Measurements from ENCODE around the gene NTPCR. TPM values are rescaled to one million over a fixed set of nuclear protein-coding genes. Genes with fewer than 3 reads are reported as not detected.
"Not testable (repeated sequence)": the region's sequence is repeated elsewhere in the genome, so short reads cannot be mapped to it uniquely, and the experiment has no call there.

NTPCR gene
- polyA plus RNA-seq (ENCODE audit: insufficient read length in 4 of 4), result 10 to 100 TPM; 47.5 to 77.7 (median 64.6) TPM

GRCh38 chr1:232950197-232951176 is at the start of gene NTPCR:
TSS of gene NTPCR (plus strand) at chr1:232950611. CDS start at chr1:232950711, 100 bp downstream.
- peak; percentile 85 to 91 (median 88) for DNase-seq (ENCODE audit: low read depth in 4 of 4, low spot score in 3 of 4)

GRCh38 chr1:232900818-232901217 is 49.6 kb upstream of the NTPCR start:
- no peak for DNase-seq (ENCODE audit: low read depth in 4 of 4, low spot score in 3 of 4)

- no peak for DNase-seq (ENCODE audit: low read depth in 4 of 4, low spot score in 3 of 4)
Observed at GRCh38 chr1:232901255-232901654, 49.2 kb upstream of the NTPCR start.

- DNase-seq (ENCODE audit: low read depth in 4 of 4, low spot score in 3 of 4), result no peak
Observed at GRCh38 chr1:232902774-232903350, 47.5 kb upstream of the NTPCR start.

GRCh38 chr1:232904131-232904530 is 46.3 kb upstream of the NTPCR start:
- no peak for DNase-seq (ENCODE audit: low read depth in 4 of 4, low spot score in 3 of 4)

GRCh38 chr1:232904566-232904965 is 45.8 kb upstream of the NTPCR start:
- DNase-seq (ENCODE audit: low read depth in 4 of 4, low spot score in 3 of 4), result no peak

GRCh38 chr1:232905331-232906034 is 44.9 kb upstream of the NTPCR start:
- DNase-seq (ENCODE audit: low read depth in 4 of 4, low spot score in 3 of 4), result no peak

GRCh38 chr1:232906441-232906840 is 44.0 kb upstream of the NTPCR start:
- DNase-seq (ENCODE audit: low read depth in 4 of 4, low spot score in 3 of 4), result no peak

- DNase-seq (ENCODE audit: low read depth in 4 of 4, low spot score in 3 of 4), result no peak
Observed at GRCh38 chr1:232908831-232909230, 41.6 kb upstream of the NTPCR start.

- DNase-seq (ENCODE audit: low read depth in 4 of 4, low spot score in 3 of 4), result no peak
Observed at GRCh38 chr1:232909752-232910151, 40.7 kb upstream of the NTPCR start.

GRCh38 chr1:232911027-232911599 is 39.3 kb upstream of the NTPCR start:
- DNase-seq (ENCODE audit: low read depth in 4 of 4, low spot score in 3 of 4), result no peak

- DNase-seq (ENCODE audit: low read depth in 4 of 4, low spot score in 3 of 4), result no peak
Observed at GRCh38 chr1:232912845-232913580, 37.4 kb upstream of the NTPCR start.

- not testable (repeated sequence) for DNase-seq (ENCODE audit: low read depth in 4 of 4, low spot score in 3 of 4)
Observed at GRCh38 chr1:232914271-232914670, 36.1 kb upstream of the NTPCR start.

- no peak for DNase-seq (ENCODE audit: low read depth in 4 of 4, low spot score in 3 of 4)
Observed at GRCh38 chr1:232915212-232915611, 35.2 kb upstream of the NTPCR start.

GRCh38 chr1:232917053-232917452 is 33.4 kb upstream of the NTPCR start:
- DNase-seq (ENCODE audit: low read depth in 4 of 4, low spot score in 3 of 4), result no peak

- DNase-seq (ENCODE audit: low read depth in 4 of 4, low spot score in 3 of 4), result no peak
Observed at GRCh38 chr1:232921381-232921780, 29.0 kb upstream of the NTPCR start.

GRCh38 chr1:232922485-232922884 is 27.9 kb upstream of the NTPCR start:
- DNase-seq (ENCODE audit: low read depth in 4 of 4, low spot score in 3 of 4), result no peak

- DNase-seq (ENCODE audit: low read depth in 4 of 4, low spot score in 3 of 4), result no peak
Observed at GRCh38 chr1:232923739-232924386, 26.5 kb upstream of the NTPCR start.

- no peak for DNase-seq (ENCODE audit: low read depth in 4 of 4, low spot score in 3 of 4)
Observed at GRCh38 chr1:232924874-232925273, 25.5 kb upstream of the NTPCR start.
